K562 (cell line): ENCODE data around the gene BNIPL. TPM values are rescaled to one million over a fixed set of nuclear protein-coding genes. Genes with fewer than 3 reads are reported as not detected.
A peak's percentile ranks its signal among the peaks of the same experiment; 100 is the strongest.

Experiments
- AFF4 ChIP-seq: sonication (generic); formaldehyde crosslinking; IDR thresholded peaks from 2 replicates; pipeline ENCODE4 v1.8.0; 2023; ENCODE audit warnings: mild to moderate bottlenecking, missing genetic modification reagents
- ATF7 ChIP-seq: fragments of 450-650 bp; IDR thresholded peaks from 2 replicates; pipeline ENCODE4 v1.7.1; 2014; ENCODE audit warnings: mild to moderate bottlenecking, moderate library complexity
- CBX3 ChIP-seq, 2 experiments: IDR thresholded peaks; 1 replicate in 1 of 2; 2 replicates in 1 of 2; pipeline ENCODE4 v1.6.1; 2012; ENCODE audit warnings: inconsistent platforms in 2 of 2, low read length in 2 of 2, borderline replicate concordance in 1 of 2, control low read depth in 1 of 2
- EHMT2 ChIP-seq: fragments of 450-650 bp; IDR thresholded peaks from 2 replicates; pipeline ENCODE4 v1.6.1; 2018; ENCODE audit warnings: antibody characterized with exemption
- ETV6 ChIP-seq, 3 experiments: fragments of 150-350 bp in 1 of 3; sonication (generic) in 1 of 3; formaldehyde crosslinking in 1 of 3; IDR thresholded peaks; 2 replicates each; pipeline versions ENCODE4 v1.6.1 to v1.8.0; 2014 to 2022; ENCODE audit warnings: borderline replicate concordance in 2 of 3, low read depth in 2 of 3, antibody characterized with exemption in 1 of 3, low read length in 1 of 3, mild to moderate bottlenecking in 1 of 3, missing genetic modification reagents in 1 of 3
- HEY1 ChIP-seq: fragments of 250-450 bp; sonication (Bioruptor Pico); IDR thresholded peaks from 2 replicates; pipeline ENCODE4 v1.5.0; 2020; ENCODE audit warnings: mild to moderate bottlenecking, moderate library complexity, borderline replicate concordance
- HMBOX1 ChIP-seq: sonication (generic); IDR thresholded peaks from 2 replicates; pipeline ENCODE4 v1.6.1; 2016
- NFATC3 ChIP-seq: fragments of 450-650 bp; IDR thresholded peaks from 2 replicates; pipeline ENCODE4 v1.6.1; 2017; ENCODE audit warnings: mild to moderate bottlenecking
- NFIC ChIP-seq: fragments of 450-650 bp; IDR thresholded peaks from 2 replicates; pipeline ENCODE4 v1.6.1; 2017; ENCODE audit warnings: mild to moderate bottlenecking, inconsistent platforms
- NRF1 ChIP-seq, 2 experiments: fragments of 450-650 bp; IDR thresholded peaks in 1 of 2; conservative IDR thresholded peaks in 1 of 2; 2 replicates each; pipeline ENCODE4 v1.6.1; 2014; ENCODE audit warnings: mild to moderate bottlenecking in 2 of 2
- PHTF2 ChIP-seq: fragments of 250-450 bp; sonication (Bioruptor Pico); IDR thresholded peaks from 2 replicates; pipeline ENCODE4 v1.5.0; 2021; ENCODE audit warnings: mild to moderate bottlenecking
- POLR2AphosphoS5 ChIP-seq: IDR thresholded peaks from 2 replicates; pipeline ENCODE4 v1.6.1; 2011; ENCODE audit warnings: mild to moderate bottlenecking, low read depth, low read length, moderate library complexity; ENCODE audit not compliant: control insufficient read depth, insufficient read depth
- TFAP4 ChIP-seq: sonication (generic); formaldehyde crosslinking; IDR thresholded peaks from 2 replicates; pipeline ENCODE4 v1.8.0; 2022; ENCODE audit warnings: missing genetic modification reagents, mild to moderate bottlenecking, moderate library complexity, borderline replicate concordance
- ZNF146 ChIP-seq: IDR thresholded peaks from one replicate; pipeline ENCODE4 v1.6.1; 2018; ENCODE audit warnings: missing compliant biosample characterization; ENCODE audit not compliant: unreplicated experiment
- ZNF239 ChIP-seq: fragments of 250-450 bp; sonication (Bioruptor Pico); IDR thresholded peaks from 2 replicates; pipeline ENCODE4 v1.4.0; 2020; ENCODE audit warnings: mild to moderate bottlenecking
- ZNF347 ChIP-seq: fragments of 450-650 bp; formaldehyde crosslinking; IDR thresholded peaks from 2 replicates; pipeline ENCODE4 v1.4.0; 2020; ENCODE audit warnings: low read depth, mild to moderate bottlenecking, moderate library complexity
- ZNF436 ChIP-seq: fragments of 250-450, 450-650 bp; sonication (Bioruptor Pico); formaldehyde crosslinking; IDR thresholded peaks from 2 replicates; pipeline ENCODE4 v1.7.0; 2020; ENCODE audit warnings: mild to moderate bottlenecking
- ZNF740 ChIP-seq, 3 experiments: fragments of 200-800 bp in 1 of 3; sonication (Bioruptor generic) in 1 of 3; sonication (generic) in 1 of 3; formaldehyde crosslinking in 1 of 3; IDR thresholded peaks; 2 replicates each; pipeline versions ENCODE4 v1.6.1 to v1.8.0; 2016 to 2022; ENCODE audit warnings: mild to moderate bottlenecking in 2 of 3, missing compliant biosample characterization in 2 of 3, missing genetic modification characterization in 2 of 3, missing genetic modification reagents in 1 of 3
- polyA plus RNA-seq, 8 experiments: library from polyadenylated mRNA; depleted of rRNA in 4 of 8; stranded (reverse) in 5 of 8; unstranded in 3 of 8; fragments of >200 nt; fragmentation: Nextera tagmentation in 2 of 8; fragmentation: Illumina TruSeq in 1 of 8; extraction: Ambion mirVana in 2 of 8; extraction: Trizol in 1 of 8; gene quantifications; 2 replicates each; pipeline versions ENCODE4 v1.2.1 to v1.2.3, GENCODE V29; 2011 to 2014; ENCODE audit warnings: inconsistent platforms in 1 of 8, missing spikeins in 1 of 8
- total RNA-seq, 7 experiments: library from RNA; depleted of rRNA in 6 of 7; stranded (reverse); fragments of >200 nt in 6 of 7; fragmentation: Illumina TruSeq in 2 of 7; extraction: Trizol in 2 of 7; gene quantifications; 2 replicates each; pipeline versions ENCODE4 v1.2.1 to v1.2.3, GENCODE V29; 2011 to 2021; ENCODE audit warnings: low replicate concordance in 1 of 7

The BNIPL gene
- total and polyA plus RNA-seq, 9 of the 15 experiments (the other 6 are each of a cell fraction or from before 2014, with no cell fraction given) = 0.08 to 1.4 (median 0.68) TPM

GRCh38 chr1:151008244-151009205, 27.9 kb upstream of the BNIPL start, which contains the start of gene PRUNE1 (continued):
- TF ChIP-seq ZNF740 (CRISPR knock-in tag; IDR thresholded peaks at IDR 0.05) (no peak), ZNF740 (tag; IDR thresholded peaks at IDR 0.05) (no peak), AFF4 (no peak), HEY1 (CRISPR knock-in tag) (no peak), HMBOX1 (no peak), ZNF239 (CRISPR knock-in tag) (no peak), NFATC3 (no peak), POLR2AphosphoS5 (peak; percentile 51; the same call in 1 of the 2 replicates), ZNF436 (CRISPR knock-in tag) (no peak), TFAP4 (CRISPR knock-in tag) (peak; percentile 60; the same call in 1 of the 2 replicates), ZNF347 (CRISPR knock-in tag) (no peak), EHMT2 (peak; percentile 60), NRF1 (conservative IDR thresholded peaks at IDR 0.05 in 1 of 2, IDR thresholded peaks at IDR 0.05 in 1 of 2) (peak; percentile 87 to 89), ZNF146 (CRISPR knock-in tag) (no peak), ATF7 (peak; percentile 65), ETV6 (IDR thresholded peaks at IDR 0.05; ENCODE audit: borderline replicate concordance in 1 of 2, low read depth in 2 of 2, low read length in 1 of 2) (no peak), ETV6 (CRISPR knock-in tag; IDR thresholded peaks at IDR 0.05; ENCODE audit: borderline replicate concordance) (no peak), CBX3 (IDR thresholded peaks at IDR 0.05; ENCODE audit: borderline replicate concordance in 1 of 2, low read length in 2 of 2) (peak in 1 of 2 experiments; percentile 18; a peak in 1 of 3 replicates), PHTF2 (CRISPR knock-in tag) (no peak), NFIC (peak; percentile 71)
